Measurements from ENCODE around the gene AGAP1.
"Not testable (repeated sequence)": the region's sequence is repeated elsewhere in the genome, so short reads cannot be mapped to it uniquely, and the experiment has no call there.

Gene AGAP1

DNA sequence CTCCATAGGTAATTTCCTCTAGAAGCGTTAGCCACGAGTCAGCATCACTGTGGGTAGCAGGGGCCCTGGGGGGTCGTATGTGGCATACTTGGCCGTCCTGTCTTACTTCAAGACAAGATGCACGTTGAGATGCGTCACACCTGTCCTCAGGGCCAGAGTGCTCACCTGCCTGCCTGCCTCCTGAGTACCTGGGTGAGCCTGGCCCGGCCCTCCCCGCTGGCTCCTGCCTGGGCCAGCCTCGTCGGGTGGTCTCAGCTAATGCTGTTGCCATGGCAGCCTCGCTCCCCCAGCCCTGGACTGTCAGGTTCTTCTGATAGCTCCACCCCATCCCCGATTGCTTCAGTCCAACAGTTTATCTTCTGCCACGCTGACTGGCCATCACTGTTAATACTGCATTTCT is 441.9 kb downstream of the AGAP1 start:
- no peak for FAIRE-seq

DNA sequence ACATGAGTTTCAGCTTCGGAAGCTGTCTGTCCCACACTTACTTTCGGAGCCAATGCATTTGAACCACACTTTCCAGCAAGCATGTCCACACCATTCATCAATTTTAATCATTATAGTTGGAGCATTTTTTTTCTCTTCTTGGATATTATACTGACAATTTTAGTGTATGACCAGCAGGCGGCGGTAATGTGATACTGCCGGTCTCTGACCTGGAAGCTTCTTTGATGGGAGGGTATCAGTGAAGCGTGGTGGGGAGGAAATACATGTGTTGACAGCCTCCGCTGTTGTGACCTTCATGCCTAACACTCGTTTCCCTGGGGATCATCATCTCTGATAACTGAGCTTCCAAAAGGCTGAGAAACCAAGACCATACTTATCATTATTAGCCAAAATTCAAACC is 442.6 kb downstream of the AGAP1 start:
- FAIRE-seq = no peak

DNA sequence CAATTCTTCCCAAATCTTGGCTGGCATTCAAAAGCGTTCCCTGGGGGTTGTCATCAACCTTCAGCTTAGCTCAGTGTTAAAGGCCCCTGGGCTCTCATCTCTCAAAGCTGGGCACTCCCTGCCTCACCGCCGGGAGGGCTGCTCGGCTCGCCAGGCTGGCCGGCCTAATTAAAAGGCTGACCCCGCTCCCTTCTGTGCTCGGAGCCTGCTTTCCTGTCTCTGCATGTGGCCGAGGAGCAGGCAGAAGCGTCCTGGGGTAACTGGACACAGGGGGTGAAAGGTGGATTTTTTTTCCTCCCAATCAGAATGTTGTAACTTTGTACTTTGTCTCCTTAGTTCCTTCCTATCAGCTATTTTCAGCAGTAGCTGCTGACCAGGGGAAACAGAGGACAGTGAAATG is 443.2 kb downstream of the AGAP1 start:
- no peak for FAIRE-seq

DNA sequence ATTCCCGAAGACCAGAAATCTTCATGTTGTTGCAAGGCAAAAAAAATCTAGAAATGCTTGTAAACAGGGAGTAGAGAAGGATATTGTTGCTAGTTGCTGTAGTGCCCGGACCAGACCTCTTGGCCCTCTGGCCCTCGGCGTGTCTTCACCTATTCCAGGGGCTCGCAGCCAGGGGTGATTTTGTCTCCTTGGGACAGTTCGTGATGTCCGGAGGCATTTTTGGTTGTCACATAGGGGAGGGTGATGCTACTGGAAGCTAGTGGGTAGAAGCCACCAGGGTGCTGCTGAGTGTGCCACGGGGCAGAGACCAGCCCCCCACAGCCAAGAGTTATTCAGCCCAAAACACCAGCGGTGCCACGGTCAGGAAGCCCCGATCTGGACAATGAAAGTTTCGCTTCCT is 443.7 kb downstream of the AGAP1 start:
- FAIRE-seq = no peak

DNA sequence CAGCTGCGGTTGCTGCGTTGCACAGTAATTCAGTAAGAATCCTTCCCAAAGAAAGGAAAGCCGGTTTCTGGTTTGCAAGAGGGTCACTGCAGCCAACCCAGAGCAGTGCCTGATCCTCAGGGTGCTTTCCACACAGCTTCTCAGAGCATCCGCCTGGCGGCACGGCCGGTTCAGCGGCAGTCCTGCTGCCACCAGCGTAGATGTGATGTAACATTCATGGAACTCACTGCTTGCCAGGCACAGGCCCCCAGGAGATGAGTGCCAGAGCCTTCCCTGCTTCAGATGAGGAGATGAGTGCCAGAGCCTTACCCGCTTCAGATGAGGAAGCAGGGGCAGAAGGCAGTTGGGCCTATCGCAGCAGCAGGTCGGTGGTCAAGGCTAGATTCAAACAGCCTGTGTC is 444.1 kb downstream of the AGAP1 start:
- no peak for FAIRE-seq

DNA sequence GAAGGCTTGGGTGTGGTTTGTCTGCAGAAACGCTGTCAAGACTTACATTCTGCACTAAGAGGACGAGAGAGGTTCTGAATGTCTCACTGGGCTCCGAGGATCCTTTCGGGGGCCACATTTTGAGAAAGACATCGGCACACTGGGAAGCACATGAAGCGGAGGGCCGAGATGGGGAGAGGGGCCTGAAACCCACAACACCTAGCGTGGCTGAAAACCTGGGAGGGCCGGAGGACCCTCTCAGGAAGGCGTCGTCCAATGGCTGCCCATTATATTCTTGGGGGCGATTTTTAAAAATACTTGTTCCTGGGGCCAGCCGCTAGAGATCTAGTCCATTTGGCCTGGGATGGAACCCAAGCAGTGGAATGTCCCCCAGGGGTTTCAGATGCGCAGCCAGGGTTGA is 444.8 kb downstream of the AGAP1 start:
- no peak for FAIRE-seq

DNA sequence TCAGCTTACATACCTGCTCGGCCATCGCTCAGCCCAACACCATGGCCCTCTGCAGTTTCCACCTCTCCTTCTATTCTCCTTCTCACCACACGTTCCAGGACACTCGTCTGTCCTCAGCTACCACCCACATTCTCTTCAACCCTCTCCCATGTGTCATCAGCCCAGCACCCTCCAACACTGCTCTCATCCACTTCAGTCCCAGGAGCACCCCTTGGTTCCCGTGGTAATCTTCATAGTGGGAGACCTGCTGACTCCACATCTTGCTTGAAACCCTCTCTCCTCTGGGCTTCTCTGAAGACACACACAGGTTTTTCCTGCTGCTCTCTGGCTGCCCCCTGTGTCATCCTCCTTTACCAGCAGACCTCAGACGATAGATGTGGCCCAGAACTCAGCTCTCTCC is 445.6 kb downstream of the AGAP1 start:
- FAIRE-seq = no peak

DNA sequence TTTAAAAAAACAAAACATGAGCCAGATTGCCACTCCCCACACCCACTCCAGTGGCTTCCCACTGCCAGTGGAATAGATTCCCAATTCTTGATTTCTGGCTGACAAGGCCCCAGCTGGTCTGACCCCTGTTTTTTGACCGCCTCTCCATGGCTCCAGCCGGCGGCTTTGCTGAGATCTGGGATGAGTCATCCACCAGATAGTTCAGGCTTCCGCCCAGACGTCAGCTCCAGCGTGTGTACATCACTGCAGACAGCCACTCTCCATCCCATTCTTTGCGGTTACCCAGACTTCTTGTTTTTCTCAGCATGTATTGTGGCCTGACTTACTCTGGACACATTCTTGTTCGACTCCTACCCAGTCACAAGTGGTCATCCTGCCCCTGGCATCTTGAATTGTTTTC is 446.5 kb downstream of the AGAP1 start:
- FAIRE-seq = no peak

DNA sequence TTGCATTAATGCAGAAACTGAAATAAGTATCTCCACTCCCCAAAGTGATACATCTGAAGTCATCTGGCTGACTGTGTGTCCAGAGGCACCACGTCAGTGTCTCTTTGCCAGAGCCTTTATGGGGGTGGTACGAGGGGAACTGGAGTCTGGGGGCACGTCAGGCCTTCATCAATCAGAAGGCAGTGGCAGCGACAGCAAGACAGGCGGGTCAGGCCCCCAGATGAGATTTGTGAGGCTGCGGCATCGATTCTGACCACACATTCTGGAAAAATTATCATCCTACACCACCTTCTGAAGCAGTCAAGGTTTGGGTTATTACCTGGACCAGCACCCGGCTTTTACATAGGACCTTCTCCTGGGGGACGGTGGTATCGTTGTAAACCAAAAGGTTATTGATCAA is 450.7 kb downstream of the AGAP1 start:
- no peak for FAIRE-seq

DNA sequence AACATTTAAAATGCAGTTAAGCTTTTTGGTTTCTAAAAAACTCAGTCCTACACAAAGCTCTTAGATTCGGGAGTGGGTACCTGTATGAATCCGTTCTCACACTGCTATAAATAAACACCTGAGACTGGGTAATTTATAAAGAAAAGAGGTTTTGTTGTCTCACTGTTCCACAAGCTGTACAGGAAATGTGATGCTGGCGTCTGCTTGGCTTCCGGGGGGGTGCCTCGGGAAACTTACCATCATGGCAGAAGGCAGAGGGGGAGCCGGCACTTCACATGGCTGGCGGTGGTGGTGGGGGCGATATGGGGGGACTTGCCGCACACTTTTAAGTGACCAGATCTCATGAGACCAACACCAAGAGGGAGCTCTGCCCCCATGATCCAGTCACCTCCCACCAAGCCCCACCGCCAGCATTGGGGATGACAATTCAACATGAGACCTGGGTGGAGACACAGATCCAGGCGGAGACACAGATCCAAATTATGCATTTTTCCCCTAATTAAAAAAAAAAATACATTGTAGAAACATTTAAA is 451.8 kb downstream of the AGAP1 start:
- no peak for FAIRE-seq

DNA sequence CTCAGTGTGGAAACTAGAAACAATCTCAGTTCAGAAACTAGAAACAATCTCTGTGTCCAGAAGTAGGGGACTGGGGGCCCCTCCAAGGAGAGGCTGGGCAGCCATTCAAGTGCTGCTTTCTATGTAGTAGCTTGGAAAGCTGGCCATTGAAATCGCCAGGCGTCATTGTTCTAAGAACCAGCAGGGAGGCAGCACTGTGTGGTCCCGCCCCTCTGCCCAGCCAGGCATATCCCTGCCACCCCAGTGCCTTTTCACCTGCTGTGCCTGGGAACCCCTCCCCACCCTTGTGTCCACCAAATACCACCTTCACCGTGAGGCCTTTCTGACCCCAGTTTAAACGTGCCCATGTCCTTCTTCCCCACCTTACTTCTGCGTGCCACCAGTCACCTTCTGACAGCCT is 452.7 kb downstream of the AGAP1 start:
- FAIRE-seq = no peak

DNA sequence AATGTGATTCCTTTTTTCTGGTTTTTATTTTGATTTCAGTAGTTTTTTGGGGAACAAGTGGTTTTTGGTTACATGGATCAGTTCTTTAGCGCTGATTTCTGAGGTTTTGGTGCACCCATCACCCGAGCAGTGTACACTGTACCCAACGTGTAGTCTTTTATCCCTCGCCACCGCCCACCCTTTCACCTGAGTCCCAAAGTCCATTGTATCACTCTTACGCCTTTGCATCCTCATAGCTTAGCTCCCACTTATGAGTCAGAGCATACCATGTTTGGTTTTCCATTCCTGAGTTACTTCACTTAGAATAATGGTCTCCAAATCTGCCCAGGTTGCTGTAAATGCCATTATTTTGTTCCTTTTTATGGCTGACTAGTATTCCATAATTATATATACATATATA is 453.2 kb downstream of the AGAP1 start:
- not testable (repeated sequence) for FAIRE-seq

DNA sequence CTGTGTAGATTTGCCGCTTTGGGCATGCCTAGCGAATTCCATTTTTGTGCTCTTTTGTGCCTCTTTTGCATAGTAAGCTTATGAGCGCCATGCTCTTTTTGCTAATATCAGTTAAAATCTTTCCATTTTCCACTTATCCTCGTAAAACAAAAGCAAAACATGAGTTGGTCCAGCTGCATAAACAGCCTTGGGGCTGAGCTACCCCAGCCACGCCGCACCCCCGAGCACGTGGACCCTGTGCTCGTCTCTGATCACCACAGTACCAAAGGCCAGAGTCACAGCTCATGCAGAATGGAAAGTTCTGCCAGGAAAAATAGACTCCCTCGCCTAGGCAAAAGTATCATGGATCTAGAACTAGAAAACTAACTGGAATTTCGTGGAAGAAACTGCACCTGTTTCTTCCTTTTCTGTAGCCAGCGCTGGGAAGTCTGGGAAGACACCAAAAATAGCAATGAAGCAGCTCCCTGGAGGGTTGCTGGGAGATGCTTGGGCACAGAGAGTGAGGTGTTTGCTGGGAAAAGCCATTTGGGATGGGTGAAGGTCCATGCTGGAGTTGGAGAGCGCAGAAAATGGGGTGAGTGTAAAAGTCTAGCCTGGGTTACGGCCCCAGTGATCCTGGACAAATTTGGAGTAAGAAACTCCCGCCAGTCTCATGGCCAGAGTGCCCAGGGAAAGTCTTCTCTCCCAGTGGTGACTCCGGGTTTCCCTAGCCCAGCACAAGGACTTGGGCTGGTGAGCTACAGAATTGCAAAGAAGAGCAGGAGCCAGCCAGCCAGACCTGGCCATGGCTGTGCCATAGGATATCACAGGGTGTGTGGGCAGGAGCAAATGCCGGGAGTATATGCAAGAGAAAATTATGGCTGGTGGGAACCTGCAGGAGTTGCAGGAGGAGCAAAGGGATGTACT is 456.0 kb downstream of the AGAP1 start:
- FAIRE-seq = no peak

DNA sequence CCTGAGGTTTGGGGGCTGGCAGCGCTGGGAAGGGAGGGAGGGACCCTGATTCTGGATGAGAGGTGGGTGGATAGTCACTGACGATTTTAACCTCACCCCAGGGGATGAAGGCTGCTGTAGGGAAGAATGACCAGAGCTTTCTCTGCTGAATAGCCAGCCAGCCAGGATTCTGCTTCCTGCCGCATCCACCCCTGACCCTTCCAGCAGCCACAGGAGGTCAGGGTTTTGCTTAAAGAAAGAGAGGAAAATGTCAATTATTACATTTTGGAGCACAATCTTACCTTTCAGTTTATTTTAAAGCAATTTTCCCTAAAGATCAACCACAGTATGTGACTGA is 456.6 kb downstream of the AGAP1 start:
- no peak for FAIRE-seq

DNA sequence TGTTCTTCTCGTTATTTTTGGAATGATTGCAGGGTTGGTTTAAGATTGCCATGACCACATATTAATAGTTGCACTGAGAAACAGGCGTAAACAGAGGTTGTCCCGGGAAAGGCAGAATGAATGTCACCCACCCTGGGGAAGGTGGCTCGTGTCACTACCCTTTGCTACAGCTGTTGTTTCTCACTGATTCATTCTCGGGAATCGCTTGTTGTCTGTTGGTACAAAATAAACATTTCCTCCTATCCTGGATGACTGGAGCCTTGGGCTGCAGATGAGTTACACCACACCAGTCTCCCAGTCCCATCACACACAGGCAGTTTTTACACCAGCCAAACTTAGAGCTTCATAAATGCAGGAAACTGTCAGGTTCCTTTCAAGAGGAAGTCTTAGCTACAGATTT is 457.6 kb downstream of the AGAP1 start:
- FAIRE-seq = no peak

DNA sequence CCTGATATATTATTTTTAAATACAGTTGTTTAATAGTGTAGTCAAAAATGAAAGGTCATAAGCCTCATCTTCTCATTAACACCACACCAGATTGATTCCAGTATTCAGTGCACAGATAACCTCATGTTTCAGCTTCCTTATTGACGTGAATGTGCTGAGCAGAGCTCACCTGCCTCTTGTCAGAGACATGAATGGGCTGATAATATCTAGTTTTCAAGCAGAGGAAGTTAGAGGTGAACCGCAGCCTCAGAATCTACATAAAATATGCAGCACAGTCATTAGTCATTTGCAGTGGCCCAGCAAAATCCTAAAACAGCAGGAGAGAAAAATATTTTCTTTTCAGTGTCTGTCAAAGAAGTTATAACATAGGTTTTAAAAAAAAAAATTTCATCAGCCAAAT is 458.1 kb downstream of the AGAP1 start:
- FAIRE-seq = no peak

DNA sequence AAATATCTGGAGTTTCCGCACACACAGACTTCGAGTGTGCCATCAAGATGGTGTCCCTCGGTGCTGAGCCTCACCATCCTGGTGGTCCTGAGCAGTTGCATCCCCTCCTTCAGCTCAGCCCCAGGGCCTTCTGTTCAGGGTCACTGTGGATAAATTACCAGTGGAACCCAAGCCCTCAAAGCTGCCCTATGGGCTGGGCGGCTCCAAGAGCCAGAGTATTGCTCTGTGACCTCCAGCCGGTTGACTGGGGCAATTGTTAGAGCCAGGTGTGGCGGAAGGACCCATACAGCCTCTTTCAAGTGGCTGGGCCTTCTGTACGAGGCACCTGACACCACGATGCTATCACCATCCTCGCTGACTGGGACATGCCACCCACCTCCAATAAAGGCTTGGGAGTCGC is 458.9 kb downstream of the AGAP1 start:
- no peak for FAIRE-seq

DNA sequence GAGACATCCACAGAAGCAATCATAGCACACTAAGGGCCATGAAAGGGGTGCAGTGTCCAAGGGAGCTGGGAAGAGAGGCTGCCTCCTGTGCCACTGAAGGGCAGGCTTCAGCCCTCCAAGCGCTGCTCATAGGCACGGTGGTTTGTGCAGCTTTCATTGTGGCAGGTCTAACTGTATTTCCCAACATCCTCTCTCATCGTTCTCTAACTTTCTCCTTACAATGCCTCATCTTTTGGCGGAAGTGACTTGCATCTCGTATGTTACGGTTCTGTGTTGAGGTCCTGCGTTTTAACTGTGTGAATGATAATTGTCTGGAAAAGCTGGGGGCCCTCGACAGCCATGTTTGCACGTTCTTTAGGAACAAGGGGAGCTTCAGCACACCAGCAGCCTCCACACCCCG is 460.4 kb downstream of the AGAP1 start:
- FAIRE-seq = no peak

DNA sequence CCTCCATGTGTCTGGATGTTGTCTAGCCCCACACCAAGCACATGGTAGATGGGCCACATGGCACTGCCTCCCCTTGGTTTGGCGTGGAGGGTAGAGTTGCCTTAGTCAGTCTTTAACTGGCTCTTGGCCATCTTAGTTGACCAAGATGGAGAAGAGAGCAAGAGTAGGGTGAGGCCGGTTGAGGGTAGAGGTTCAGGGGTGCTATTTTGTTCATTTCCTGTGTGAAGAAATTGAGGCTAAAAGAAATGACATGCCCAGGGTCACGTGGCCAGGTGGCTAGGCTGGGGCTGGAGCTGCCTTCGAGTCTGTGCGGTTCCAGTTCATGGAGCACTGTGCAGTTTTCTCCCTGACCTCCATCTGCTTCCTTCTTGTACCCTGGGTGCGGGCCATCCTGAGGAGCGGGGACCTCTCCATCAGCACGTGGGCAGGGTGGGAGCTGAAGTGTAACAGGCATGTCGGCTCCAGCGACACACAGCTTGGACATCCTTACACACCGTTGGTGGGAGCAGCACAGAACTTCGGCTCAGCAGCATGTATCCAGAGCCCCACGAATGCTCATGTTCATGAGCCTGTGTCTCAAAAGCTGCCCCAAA is 461.1 kb downstream of the AGAP1 start:
- no peak for FAIRE-seq

DNA sequence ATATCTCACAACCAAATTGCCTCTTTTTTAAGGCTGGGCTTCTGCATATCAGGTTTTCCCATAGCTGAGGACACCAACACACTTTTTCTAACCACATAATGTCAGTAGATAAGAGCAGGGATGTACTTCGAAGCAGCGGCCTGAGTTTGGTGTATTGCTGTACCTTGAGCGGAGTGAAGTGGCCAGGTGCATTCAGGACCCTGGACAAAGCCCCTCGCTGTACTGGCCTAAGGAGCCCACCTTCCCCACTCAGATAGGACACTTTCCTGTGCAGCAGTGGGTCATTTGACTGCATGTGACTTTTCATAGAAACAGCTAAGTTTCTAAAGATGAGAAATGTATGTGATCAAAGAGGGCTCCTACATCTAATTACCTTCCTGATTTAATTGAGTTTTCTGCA is 461.8 kb downstream of the AGAP1 start:
- FAIRE-seq = no peak

DNA sequence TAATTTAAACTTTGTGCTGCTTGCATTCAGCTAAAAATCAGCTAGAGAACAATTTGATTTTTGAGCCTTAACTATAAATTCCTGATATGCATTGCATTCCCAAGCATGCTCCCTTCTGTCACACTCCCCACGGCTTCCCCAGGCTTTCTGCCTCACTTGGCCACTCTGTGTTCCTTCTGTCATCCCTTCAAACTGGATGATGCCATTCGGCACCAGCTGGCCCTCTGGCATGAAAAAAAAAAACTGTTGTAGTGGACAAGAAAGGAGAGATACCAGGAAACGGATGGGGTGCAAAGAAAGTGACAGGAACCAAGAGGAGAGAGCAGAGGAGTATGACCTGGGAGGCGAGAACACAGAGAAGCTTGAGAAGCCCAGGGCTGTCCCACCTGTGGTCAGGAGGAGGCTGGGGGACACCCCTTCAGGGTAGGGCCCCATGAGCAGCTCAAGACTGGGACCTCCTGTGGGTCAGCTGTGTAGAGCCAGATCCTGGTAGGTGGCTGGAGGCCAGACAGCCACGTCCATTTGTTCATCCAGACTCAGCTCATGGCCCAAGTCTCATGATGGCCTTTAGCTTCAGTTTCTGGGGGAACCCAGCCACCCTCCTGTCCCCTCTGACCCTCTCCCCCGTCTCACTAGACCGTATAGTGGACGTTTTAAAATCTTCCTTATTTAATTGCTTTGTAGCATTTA is 462.6 kb downstream of the AGAP1 start:
- FAIRE-seq = no peak

DNA sequence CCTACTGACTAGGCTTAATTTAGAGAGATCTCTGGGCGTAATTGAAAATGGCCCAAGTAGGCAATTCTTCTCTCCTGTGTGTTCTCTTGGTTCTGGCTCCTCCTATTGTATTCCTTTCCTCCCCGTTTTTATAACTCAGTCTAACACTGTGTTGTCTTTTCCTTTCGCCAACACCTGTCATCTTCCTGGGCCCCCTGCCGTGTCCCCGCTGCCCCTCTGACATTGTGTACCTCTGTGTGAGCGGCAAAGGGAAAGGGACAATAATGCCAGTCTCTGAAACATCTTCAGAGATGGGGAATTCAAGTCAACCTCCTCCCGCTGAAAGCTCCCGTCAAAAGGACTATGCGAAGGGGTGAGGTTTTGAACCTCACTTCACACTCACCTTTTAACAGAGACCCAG is 463.4 kb downstream of the AGAP1 start:
- FAIRE-seq = no peak

DNA sequence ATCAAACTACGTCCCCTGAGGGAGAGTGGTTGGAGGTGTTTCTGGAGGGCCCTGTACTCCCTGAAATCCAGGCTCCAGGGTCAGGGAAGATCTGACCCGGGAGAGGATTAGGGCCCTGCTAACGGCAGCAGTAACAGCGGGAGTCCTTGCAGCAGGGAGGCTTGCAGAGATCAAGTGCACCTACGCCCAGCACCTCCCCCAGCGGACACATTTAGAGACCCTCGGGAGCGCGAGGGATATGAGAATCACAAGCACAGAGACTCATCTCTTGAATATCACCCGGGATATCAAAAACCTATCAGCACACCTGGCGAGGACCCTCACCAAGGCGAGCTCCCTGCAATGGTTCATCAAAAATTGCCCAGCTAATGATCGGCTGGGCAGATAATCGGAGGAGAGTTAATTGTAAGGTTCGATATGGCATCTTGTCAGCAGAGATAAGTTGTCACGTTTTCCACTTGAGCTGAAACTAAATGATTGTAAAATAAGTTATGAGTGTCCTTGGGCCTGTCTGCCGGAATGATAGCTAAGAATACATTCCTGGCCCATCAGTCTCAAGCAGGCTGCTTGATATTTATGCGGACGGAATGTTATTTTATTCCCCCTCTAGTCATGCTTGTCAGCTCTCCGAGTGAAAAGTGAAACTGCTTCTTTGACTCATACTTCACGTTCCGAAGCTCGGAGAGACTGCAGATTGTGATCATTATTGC is 464.5 kb downstream of the AGAP1 start:
- no peak for FAIRE-seq
